Naive B cell (primary cell): ENCODE results near the gene PIAS4. TPM values are rescaled to one million over a fixed set of nuclear protein-coding genes. Genes with fewer than 3 reads are reported as not detected.

ENCODE experiments used
- ATAC-seq, 2 donors: fragments of 150-1000 bp; cut with Tn5 transposase; 2 replicates each; pipeline ENCODE4 v1.10.0; 2021; ENCODE audit warnings: low read depth in 2 of 2, mild to moderate bottlenecking in 2 of 2, moderate library complexity in 2 of 2
- DNase-seq: peaks from one replicate; pipeline ENCODE4 v3.0.0; 2022
- H3K27ac Mint-ChIP-seq, 6 donors: one replicate each; pipeline ENCODE4 v1.8.0; 2020 to 2022; ENCODE audit warnings: mild to moderate bottlenecking in 6 of 6, mixed read lengths in 6 of 6, moderate library complexity in 5 of 6, inconsistent platforms in 2 of 6
- H3K27me3 Mint-ChIP-seq, 3 donors: one replicate each; pipeline ENCODE4 v1.8.0; 2021 to 2022; ENCODE audit warnings: mixed read lengths in 3 of 3, mild to moderate bottlenecking in 1 of 3
- H3K36me3 Mint-ChIP-seq, 2 donors: one replicate each; pipeline ENCODE4 v1.8.0; 2020 to 2022; ENCODE audit warnings: mixed read lengths in 2 of 2, inconsistent platforms in 1 of 2, mild to moderate bottlenecking in 1 of 2
- H3K4me1 Mint-ChIP-seq, 3 donors: one replicate each; pipeline ENCODE4 v1.8.0; 2020 to 2022; ENCODE audit warnings: mixed read lengths in 3 of 3, inconsistent platforms in 1 of 3, mild to moderate bottlenecking in 1 of 3, moderate library complexity in 1 of 3
- H3K4me3 Mint-ChIP-seq, 8 donors: one replicate each; pipeline ENCODE4 v1.8.0; 2020 to 2022; ENCODE audit warnings: mild to moderate bottlenecking in 8 of 8, mixed read lengths in 8 of 8, moderate library complexity in 8 of 8, inconsistent platforms in 2 of 8
- H3K9me3 Mint-ChIP-seq, 7 donors: one replicate each; pipeline ENCODE4 v1.8.0; 2020 to 2022; ENCODE audit warnings: mixed read lengths in 7 of 7, mild to moderate bottlenecking in 5 of 7, inconsistent platforms in 2 of 7, moderate library complexity in 1 of 7
- polyA plus RNA-seq, 6 donors: library from polyadenylated mRNA; unstranded; fragments of 300-500 nt; fragmentation: Illumina TruSeq; gene quantifications; one replicate each; pipeline ENCODE4 v1.2.3, GENCODE V29; 2021; ENCODE audit warnings: low read depth in 6 of 6

Gene PIAS4
- polyA plus RNA-seq, 6 donors from 2014 or later = 5.1 to 12.1 (median 6.1) TPM

- H3K36me3 Mint-ChIP-seq = no peaks in the 10 kb centered on the region
- DNase-seq (no peak), ATAC-seq (peak in 1 of 2 donors; percentile 13)
- H3K27me3 Mint-ChIP-seq = no peaks in the 10 kb centered on the region
- H3K9me3 Mint-ChIP-seq = no peaks in the 10 kb centered on the region
- H3K4me1 Mint-ChIP-seq = peaks cover 15 to 38% (median 27%) of the 10 kb centered on the region in 3 donors
- peak overlapping the region; percentile 39 to 98 (median 76) for H3K27ac Mint-ChIP-seq
- H3K4me3 Mint-ChIP-seq = peak overlapping the region; percentile 89 to 95 (median 92)
Measured at GRCh38 chr19:3970313-3970807, 37.2 kb upstream of the PIAS4 start.

- peaks cover 15 to 36% (median 27%) of the 10 kb centered on the region in 3 donors for H3K4me1 Mint-ChIP-seq
- peak within 1 kb of the TSS; percentile 66 to 98 (median 88) for H3K27ac Mint-ChIP-seq
- peak within 1 kb of the TSS; percentile 89 to 95 (median 92) for H3K4me3 Mint-ChIP-seq
- peak; percentile 91 for DNase-seq
- ATAC-seq = peak; percentile 96 to 97
- H3K9me3 Mint-ChIP-seq = no peaks in the 10 kb centered on the region
- H3K36me3 Mint-ChIP-seq = no peaks in the 10 kb centered on the region
- no peaks in the 10 kb centered on the region for H3K27me3 Mint-ChIP-seq
Measured at GRCh38 chr19:3970808-3971598, 36.5 kb upstream of the PIAS4 start, which contains the start of gene DAPK3. Gene DAPK3, minus strand, starts transcription at chr19:3971099. Its CDS starts 1,364 bp downstream, at chr19:3969735.

- Mint-ChIP-seq H3K4me3 (peak overlapping the region in 1 of 8 donors; percentile 3), H3K4me1 (peaks cover 8 to 25% (median 18%) of the 10 kb centered on the region in 3 donors), H3K27me3 (no peaks in the 10 kb centered on the region), H3K36me3 (peaks cover 0 to 5% of the 10 kb centered on the region in 2 donors), H3K27ac (no peak overlapping the region), H3K9me3 (no peaks in the 10 kb centered on the region)
- ATAC-seq = no peak
- no peak for DNase-seq
Measured at GRCh38 chr19:3975144-3975543, 32.4 kb upstream of the PIAS4 start.

- ATAC-seq = no peak
- no peaks in the 10 kb centered on the region for H3K27me3 Mint-ChIP-seq
- peaks cover 3 to 19% (median 13%) of the 10 kb centered on the region in 3 donors for H3K4me1 Mint-ChIP-seq
- peaks cover 0 to 5% of the 10 kb centered on the region in 2 donors for H3K36me3 Mint-ChIP-seq
- peak overlapping the region in 2 of 6 donors; percentile 44 to 66 for H3K27ac Mint-ChIP-seq
- no peaks in the 10 kb centered on the region for H3K9me3 Mint-ChIP-seq
- peak overlapping the region in 1 of 8 donors; percentile 45 for H3K4me3 Mint-ChIP-seq
- DNase-seq = no peak
Measured at GRCh38 chr19:3975637-3976087, 31.9 kb upstream of the PIAS4 start.

- Mint-ChIP-seq H3K27me3 (no peaks in the 10 kb centered on the region), H3K4me1 (peaks cover 7 to 15% (median 9%) of the 10 kb centered on the region in 3 donors), H3K36me3 (peaks cover 0 to 5% of the 10 kb centered on the region in 2 donors), H3K27ac (peak overlapping the region in 3 of 6 donors; percentile 49 to 59 (median 51)), H3K9me3 (no peaks in the 10 kb centered on the region), H3K4me3 (peak overlapping the region in 1 of 8 donors; percentile 45)
- ATAC-seq (no peak), DNase-seq (no peak)
Measured at GRCh38 chr19:3976495-3977241, 30.9 kb upstream of the PIAS4 start.

GRCh38 chr19:3977242-3978143 is 30.0 kb upstream of the PIAS4 start:
- H3K4me3 Mint-ChIP-seq = peak overlapping the region in 2 of 8 donors; percentile 12 to 35
- peaks cover 7 to 15% (median 11%) of the 10 kb centered on the region in 3 donors for H3K4me1 Mint-ChIP-seq
- ATAC-seq (peak; percentile 15 to 18), DNase-seq (no peak)
- no peaks in the 10 kb centered on the region for H3K9me3 Mint-ChIP-seq
- H3K36me3 Mint-ChIP-seq = peaks cover 0 to 5% of the 10 kb centered on the region in 2 donors
- peak overlapping the region in 3 of 6 donors; percentile 49 to 59 (median 51) for H3K27ac Mint-ChIP-seq
- no peaks in the 10 kb centered on the region for H3K27me3 Mint-ChIP-seq

GRCh38 chr19:3978145-3978544 is 29.4 kb upstream of the PIAS4 start:
- no peak for DNase-seq
- no peaks in the 10 kb centered on the region for H3K9me3 Mint-ChIP-seq
- H3K36me3 Mint-ChIP-seq = peaks cover 0 to 5% of the 10 kb centered on the region in 2 donors
- H3K27me3 Mint-ChIP-seq = no peaks in the 10 kb centered on the region
- ATAC-seq = no peak
- H3K4me3 Mint-ChIP-seq = peak overlapping the region in 1 of 8 donors; percentile 35
- peaks cover 9 to 21% (median 17%) of the 10 kb centered on the region in 3 donors for H3K4me1 Mint-ChIP-seq
- H3K27ac Mint-ChIP-seq = peak overlapping the region in 3 of 6 donors; percentile 49 to 78 (median 62)

- Mint-ChIP-seq H3K27ac (peak overlapping the region in 2 of 6 donors; percentile 57 to 79), H3K27me3 (no peaks in the 10 kb centered on the region), H3K9me3 (peaks cover 0 to 2% (median 0%) of the 10 kb centered on the region in 7 donors), H3K4me3 (peak overlapping the region in 2 of 8 donors; percentile 61 to 74), H3K36me3 (peaks cover 0 to 6% of the 10 kb centered on the region in 2 donors), H3K4me1 (peaks cover 21 to 32% (median 28%) of the 10 kb centered on the region in 3 donors)
- DNase-seq (no peak), ATAC-seq (no peak)
Measured at GRCh38 chr19:3979289-3979673, 28.3 kb upstream of the PIAS4 start.

GRCh38 chr19:3979674-3980352 is 27.7 kb upstream of the PIAS4 start:
- peak overlapping the region in 2 of 6 donors; percentile 57 to 79 for H3K27ac Mint-ChIP-seq
- peaks cover 3 to 11% of the 10 kb centered on the region in 2 donors for H3K36me3 Mint-ChIP-seq
- peaks cover 25 to 37% (median 32%) of the 10 kb centered on the region in 3 donors for H3K4me1 Mint-ChIP-seq
- ATAC-seq (no peak), DNase-seq (no peak)
- peak overlapping the region in 3 of 8 donors; percentile 9 to 74 (median 61) for H3K4me3 Mint-ChIP-seq
- no peaks in the 10 kb centered on the region for H3K27me3 Mint-ChIP-seq
- H3K9me3 Mint-ChIP-seq = peaks cover 0 to 2% (median 0%) of the 10 kb centered on the region in 7 donors

GRCh38 chr19:3980353-3981251 is 26.9 kb upstream of the PIAS4 start:
- H3K27me3 Mint-ChIP-seq = no peaks in the 10 kb centered on the region
- peaks cover 27 to 45% (median 35%) of the 10 kb centered on the region in 3 donors for H3K4me1 Mint-ChIP-seq
- no peak for ATAC-seq
- H3K36me3 Mint-ChIP-seq = peaks cover 5 to 13% of the 10 kb centered on the region in 2 donors
- no peak for DNase-seq
- peaks cover 0 to 2% (median 0%) of the 10 kb centered on the region in 7 donors for H3K9me3 Mint-ChIP-seq
- H3K4me3 Mint-ChIP-seq = peak overlapping the region in 1 of 8 donors; percentile 59
- peak overlapping the region in 1 of 6 donors; percentile 75 for H3K27ac Mint-ChIP-seq

- Mint-ChIP-seq H3K27ac (peak overlapping the region in 2 of 6 donors; percentile 47 to 75), H3K4me1 (peaks cover 31 to 48% (median 42%) of the 10 kb centered on the region in 3 donors), H3K4me3 (peak overlapping the region in 3 of 8 donors; percentile 29 to 59 (median 52)), H3K27me3 (no peaks in the 10 kb centered on the region), H3K9me3 (peaks cover 0 to 2% (median 0%) of the 10 kb centered on the region in 7 donors), H3K36me3 (peaks cover 5 to 13% of the 10 kb centered on the region in 2 donors)
- ATAC-seq = no peak
- no peak for DNase-seq
Measured at GRCh38 chr19:3981373-3981735, 26.2 kb upstream of the PIAS4 start.
